HG03460 (cell line): ENCODE results near the gene LIMS1.
"Not testable (repeated sequence)": the region's sequence is repeated elsewhere in the genome, so short reads cannot be mapped to it uniquely, and the experiment has no call there.

Experiments
- ATAC-seq: cut with Tn5 transposase; IDR thresholded peaks from one replicate; pipeline ENCODE4 v1.9.1; 2021; ENCODE audit not compliant: unreplicated experiment

LIMS1 gene

GRCh38 chr2:108585436-108585835, 51.2 kb downstream of the LIMS1 start:
- no peak for ATAC-seq

DNA sequence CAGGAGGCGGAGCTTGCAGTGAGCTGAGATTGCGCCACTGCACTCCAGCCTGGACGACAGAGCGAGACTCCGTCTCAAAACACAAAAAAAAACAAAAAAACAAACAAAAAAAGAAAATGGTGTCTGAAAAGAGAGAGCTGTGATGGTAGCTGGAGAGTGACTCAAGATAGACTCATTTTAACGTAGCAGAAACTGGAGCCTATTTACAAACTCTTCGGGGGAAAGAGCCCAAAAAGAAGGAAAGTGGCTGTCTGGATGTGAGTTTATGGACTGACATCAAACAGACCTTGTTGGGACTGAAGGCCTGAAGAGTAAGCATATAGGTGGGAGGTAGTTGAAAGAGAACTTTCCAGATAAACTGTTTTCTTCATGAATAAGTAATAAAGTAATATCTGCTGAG, 51.8 kb downstream of the LIMS1 start:
- no peak for ATAC-seq

DNA sequence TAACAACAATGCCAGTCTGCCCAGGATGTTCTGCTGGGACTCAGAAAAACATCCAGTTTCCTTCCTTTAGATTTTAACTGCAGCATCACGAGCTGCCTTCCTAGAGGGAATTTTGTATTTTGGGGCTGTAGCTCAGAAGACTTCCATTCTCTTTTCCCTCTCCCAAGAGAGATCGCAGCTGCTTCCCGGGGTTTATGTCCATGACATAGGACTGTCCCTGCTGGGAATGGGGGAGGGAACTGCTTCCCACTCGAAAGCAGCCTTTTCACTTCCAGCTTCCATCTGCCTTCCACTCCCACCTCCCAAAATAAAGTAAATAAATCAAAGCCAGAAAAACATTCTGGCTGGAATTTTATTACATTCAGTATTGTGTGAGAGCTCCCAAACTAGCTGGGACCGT, 52.4 kb downstream of the LIMS1 start:
- no peak for ATAC-seq

- ATAC-seq = no peak
Observed at GRCh38 chr2:108587621-108588020, 53.4 kb downstream of the LIMS1 start.

- ATAC-seq = no peak
Observed at GRCh38 chr2:108588070-108588668, 53.9 kb downstream of the LIMS1 start.

DNA sequence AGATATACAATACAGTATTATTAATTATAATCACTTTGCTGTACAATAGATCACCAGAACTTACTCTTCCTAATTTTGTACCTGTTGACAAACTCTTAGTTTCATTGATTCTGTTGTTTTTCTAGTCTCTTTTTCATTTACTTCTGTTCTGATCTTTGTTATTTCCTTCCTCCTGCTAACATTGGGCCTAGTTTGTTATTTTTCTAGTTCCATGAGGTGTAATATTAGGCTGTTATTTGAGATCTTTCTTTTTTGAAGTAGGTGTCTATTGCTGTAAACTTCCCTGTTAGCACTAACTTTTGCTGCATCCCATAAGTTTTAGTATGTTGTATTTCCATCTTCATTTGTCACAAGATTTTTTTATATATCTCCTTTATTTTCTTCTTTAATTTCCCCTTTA, 55.1 kb downstream of the LIMS1 start:
- no peak for ATAC-seq

- no peak for ATAC-seq
Observed at GRCh38 chr2:108589781-108590180, 55.5 kb downstream of the LIMS1 start.

GRCh38 chr2:108591163-108591562, 56.9 kb downstream of the LIMS1 start:
- peak; percentile 41 for ATAC-seq

- ATAC-seq = peak; percentile 10
Observed at GRCh38 chr2:108593547-108594098, 59.4 kb downstream of the LIMS1 start.

DNA sequence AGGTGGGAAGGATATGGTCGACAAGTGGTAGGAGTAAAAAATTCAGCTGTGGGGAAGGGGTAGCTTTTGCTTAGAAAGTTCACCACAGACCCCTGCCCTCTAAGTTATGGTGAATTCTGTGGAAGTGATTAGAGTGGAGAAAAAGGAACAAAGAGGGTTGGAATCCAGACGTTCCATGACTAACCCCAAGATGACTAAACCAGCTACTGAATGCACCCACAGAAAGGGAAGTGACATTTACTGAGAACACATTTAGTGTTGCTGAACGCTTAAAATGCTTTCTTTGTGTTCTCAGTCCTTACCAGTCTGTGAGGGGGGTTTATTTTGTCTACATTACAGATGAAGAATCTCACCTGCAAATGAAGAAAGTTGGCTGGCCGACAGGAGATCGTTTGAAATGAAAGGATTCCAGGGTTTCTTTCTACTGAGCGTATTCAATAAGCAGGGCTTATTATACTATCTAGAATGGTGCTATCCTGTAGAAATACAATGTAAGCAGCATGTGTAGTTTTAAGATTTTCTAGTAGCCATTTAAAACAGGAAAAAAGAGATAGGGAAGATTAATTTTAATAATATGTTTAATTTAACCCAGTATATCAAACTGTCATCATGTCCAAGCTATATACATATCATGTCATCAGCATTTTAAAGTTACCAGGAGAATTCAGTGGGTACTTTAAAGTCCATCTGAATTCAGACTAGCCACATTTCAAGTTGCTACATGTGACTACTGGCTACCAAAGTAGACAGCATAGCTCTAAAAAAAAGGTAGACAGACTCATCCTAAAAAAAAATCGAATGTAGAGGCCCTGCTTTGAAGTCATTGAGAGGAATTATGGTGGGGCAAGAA, 60.1 kb downstream of the LIMS1 start:
- peak; percentile 85 for ATAC-seq

DNA sequence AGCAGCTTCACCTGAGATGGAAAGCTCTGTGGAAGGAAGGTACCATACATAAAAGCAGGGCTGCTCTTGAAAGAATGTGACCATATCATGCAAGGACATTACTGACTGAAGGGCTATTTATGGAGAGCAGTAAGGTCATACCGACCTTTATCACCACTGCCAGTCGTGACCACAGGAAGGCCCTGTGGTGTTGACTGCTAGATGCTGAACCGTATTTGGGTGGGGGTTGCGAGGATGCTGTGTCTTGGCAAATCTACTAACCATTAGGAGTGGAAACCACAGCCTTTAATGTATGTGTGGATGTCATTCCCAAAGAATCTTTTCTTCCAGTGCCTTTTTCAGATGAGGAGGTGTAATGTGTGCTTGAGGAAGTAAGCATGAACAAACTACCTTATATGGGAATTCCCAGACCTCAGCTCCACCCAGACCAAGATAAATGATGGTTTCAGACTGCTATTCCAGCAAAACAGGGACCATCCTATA, 60.8 kb downstream of the LIMS1 start:
- peak; percentile 44 for ATAC-seq

DNA sequence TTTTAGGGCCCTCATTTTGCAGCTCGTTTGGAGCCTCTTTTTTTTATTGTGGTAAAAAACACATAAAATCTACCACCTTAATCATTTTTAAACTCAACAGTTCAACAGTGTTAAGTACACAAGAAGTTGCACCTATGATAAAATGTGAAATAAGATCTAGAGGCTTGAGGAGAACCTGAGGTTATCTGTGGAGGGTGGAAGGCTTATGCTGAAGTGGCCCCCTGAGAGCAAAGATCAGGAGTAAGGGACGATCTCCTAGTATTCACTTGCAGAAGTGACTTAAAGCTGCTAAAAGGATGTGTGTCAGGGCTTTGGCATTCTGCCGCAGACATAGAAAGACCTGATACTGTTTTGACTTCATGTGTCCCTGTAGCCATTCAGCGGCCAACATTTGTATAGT, 61.5 kb downstream of the LIMS1 start:
- not testable (repeated sequence) for ATAC-seq

GRCh38 chr2:108597105-108597744, 63.0 kb downstream of the LIMS1 start:
- ATAC-seq = not testable (repeated sequence)

GRCh38 chr2:108601199-108601598, 66.9 kb downstream of the LIMS1 start:
- ATAC-seq = not testable (repeated sequence)

DNA sequence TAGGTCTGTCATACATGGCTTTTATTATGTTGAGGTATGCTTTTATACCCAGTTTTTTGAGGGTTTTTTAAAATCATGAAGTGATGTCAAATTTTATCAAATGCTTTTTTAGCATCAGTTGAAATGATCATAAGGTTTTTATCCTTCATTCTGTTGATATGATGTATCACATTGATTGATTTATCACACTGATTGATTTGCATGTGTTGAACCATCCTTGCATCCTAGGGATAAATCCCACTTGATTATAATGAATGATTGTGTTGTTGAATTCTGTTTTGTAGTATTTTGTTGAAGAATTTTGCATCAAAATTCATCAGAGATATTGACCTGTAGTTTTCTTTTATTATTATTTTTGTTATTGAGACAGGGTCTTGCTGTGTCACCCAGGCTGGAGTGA, 68.2 kb downstream of the LIMS1 start:
- ATAC-seq = no peak

- ATAC-seq = no peak
Observed at GRCh38 chr2:108604196-108604595, 69.9 kb downstream of the LIMS1 start.

GRCh38 chr2:108605947-108606346, 71.7 kb downstream of the LIMS1 start:
- peak; percentile 52 for ATAC-seq

DNA sequence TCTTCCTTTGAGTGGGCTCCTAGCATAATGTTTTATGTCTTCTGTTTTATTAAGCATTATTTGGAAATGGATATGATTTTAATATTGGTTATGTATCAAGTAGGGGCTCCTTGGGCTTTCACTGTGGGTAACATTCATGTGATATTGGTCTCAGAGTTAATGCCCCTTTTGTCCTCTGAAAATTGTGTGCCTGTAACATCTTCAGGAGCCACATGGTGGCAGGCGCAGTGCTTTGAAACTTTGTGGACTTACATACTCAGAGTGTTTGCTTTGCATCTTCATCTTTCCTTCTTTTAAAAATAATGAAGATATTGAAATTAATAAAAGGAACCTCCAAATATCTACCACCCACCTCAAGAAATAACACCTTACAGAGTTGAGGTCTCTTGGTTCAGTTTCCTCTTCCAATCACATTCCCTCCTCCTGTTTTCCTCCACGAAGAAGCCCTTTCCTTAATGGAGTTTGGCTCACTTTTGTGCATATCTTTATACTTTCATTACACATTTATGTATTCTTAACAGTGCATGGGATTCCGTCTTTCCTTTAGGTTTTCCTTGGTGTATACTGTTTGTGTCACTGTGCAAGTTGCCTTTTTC, 73.5 kb downstream of the LIMS1 start:
- no peak for ATAC-seq

GRCh38 chr2:108611021-108611420, 76.8 kb downstream of the LIMS1 start:
- ATAC-seq = no peak

DNA sequence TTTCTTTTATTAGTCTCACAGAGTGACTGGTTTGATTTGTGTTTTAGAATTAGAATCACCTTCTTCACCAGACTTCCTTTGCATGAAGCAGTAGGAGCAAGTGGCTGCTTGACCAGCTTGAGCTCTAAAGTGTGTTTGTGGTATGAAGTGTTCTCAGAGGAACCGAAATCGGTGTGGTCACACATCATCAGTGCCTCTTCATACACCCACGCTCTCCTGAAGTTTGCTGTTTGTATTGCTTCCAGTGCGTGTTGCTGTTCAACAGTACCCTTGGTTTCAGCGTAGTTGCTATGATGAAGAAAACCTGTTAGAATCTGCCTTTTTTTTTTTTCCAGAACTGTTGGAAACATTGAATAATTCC, 77.9 kb downstream of the LIMS1 start:
- ATAC-seq = peak; percentile 76

- ATAC-seq = peak; percentile 73
Observed at GRCh38 chr2:108612514-108613183, 78.4 kb downstream of the LIMS1 start.
